Measurements from ENCODE around the gene DPP6.
"Not testable (repeated sequence)": the region's sequence is repeated elsewhere in the genome, so short reads cannot be mapped to it uniquely, and the experiment has no call there.

- not testable (repeated sequence) for TF ChIP-seq CTCF (conservative IDR thresholded peaks at IDR 0.05; ENCODE audit: low read length); EZH2phosphoT487 (IDR thresholded peaks at IDR 0.05; ENCODE audit: borderline replicate concordance)
Measured at GRCh38 chr7:154117411-154118390, 65.5 kb downstream of the DPP6 start.

Measured in Loucy (cell line).